Activated CD8-positive, alpha-beta memory T cell treated with anti-CD3 and anti-CD28 coated beads for 1 hour (primary cell): ENCODE data around the gene NFIC.

Experiments
- DNase-seq, 2 donors: peaks; one replicate each; pipeline ENCODE4 v3.0.0-alpha.2; 2020; ENCODE audit warnings: low read depth in 1 of 2; ENCODE audit errors: extremely low read depth in 1 of 2

NFIC gene

GRCh38 chr19:3464587-3465235 is 98.3 kb downstream of the NFIC start:
- no peak for DNase-seq

DNA sequence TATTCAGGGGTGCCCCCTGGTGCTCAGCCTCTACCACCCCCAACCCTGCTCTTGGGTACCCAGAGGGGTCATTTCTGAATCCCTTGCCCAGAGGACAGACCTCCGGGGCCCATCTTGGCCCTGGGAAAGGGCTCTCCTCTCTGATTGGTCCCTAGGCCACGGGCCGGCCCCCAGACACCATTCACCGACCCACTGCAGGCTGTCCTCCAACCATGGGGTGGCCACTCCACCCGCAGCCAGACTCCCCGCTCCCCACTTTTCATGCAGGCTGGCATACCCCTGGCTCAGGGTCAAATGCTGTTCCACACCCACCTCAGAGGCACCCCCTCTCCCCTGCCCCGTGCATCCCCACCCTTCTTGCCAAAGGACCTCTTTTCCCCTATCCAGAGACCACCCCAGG is 99.2 kb downstream of the NFIC start:
- no peak for DNase-seq

DNA sequence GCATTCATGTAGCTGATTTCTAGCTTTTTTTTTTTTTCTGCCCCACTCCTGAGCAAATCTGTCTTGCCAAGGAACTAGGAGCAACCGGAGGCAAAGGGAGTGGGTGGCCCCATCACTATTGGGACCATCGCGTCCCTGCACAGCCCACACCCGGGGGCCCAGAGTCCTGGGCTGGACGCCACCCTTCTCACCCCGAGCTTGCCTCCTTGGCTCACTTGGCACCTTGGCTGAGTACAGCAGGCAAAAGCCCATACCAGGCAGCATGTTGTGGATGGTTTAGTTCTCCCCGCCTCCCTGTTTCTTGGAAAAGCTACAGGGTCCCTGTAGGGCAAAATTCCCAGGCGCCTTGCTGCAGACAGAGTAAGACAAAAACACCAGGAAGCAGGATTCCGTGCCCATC is 100.3 kb downstream of the NFIC start:
- no peak for DNase-seq

DNA sequence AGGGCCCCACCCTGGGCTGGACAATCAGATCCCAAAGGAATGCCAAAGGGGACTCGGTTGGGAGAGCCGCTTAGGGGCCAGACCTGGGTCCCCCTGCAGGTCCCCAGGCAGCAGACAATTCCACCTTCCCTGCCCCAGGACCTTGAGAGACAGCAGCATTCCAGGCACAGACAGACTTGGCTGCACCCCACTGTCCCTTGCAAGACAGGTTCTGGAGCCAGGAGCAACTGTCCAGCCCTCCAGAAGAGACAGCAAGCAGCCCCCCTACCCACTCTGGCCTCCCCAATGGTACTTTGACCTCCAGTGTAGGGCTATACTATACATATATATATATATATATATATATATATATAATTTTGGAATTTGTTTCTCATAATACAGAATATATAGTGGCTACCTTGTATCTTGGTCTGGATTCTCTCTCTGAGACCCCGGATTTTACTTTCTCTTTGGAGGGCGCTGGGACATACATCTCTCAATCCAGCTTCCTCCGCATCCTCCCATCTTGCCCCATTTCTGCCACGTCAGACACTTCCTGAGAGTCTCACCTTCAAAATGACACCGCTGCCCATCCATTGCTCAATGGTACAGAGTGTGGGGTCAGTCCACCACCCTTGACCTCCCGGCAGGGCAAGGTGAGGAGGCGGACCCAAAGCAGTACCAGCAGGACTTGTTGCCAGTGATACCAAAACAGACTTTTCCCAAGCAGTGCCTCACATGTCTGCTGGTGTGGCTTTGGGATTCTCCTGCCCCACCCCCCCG is 101.2 kb downstream of the NFIC start:
- DNase-seq: no peak

GRCh38 chr19:3468211-3468610 is 101.8 kb downstream of the NFIC start:
- no peak for DNase-seq

GRCh38 chr19:3469638-3470499 is 103.5 kb downstream of the NFIC start:
- DNase-seq: no peak

- no peak for DNase-seq
Measured at GRCh38 chr19:3470500-3471128, 104.2 kb downstream of the NFIC start.

GRCh38 chr19:3471954-3472655 is 105.7 kb downstream of the NFIC start:
- peak in 1 of 2 donors; percentile 30 for DNase-seq

DNA sequence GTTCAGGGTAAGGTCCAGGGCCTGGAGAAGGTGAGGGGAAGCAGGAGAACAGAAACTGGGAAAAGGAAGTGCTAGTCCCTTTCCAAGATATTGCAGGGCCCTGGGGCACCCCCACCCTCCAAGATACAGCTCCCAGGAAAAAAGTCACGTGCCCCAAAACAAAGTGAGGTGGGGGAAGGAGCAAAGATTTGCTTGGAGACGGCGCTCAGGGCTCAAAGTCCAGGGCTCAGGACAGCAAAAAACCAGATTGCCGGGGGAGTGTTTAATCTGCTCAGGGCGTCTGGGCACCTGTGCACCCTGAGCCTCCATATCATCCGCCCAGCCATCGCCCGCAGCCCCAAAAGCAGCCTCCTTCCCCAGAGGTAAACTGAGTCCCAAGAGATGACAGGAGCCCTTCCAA is 107.6 kb downstream of the NFIC start:
- DNase-seq: no peak

DNA sequence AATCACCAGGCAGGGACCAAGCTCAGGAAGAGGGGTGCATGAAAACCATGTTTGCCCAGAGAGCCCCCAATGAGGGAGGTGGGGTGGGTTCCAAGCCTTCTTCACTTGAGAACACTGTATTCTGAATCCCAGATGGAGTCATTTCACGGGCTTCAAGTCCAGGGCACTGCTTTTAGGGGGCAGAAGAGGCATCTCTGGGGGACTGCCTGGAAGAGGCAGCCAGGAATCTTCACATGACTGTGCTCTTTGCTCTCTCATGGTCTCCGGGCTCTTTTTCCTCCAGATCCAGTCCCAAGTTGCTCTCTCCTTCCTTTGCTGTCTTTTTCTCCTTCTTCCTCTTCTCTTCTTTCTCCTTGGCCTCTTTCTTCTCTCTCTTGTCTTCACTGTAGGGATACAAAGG is 108.2 kb downstream of the NFIC start:
- no peak for DNase-seq

DNA sequence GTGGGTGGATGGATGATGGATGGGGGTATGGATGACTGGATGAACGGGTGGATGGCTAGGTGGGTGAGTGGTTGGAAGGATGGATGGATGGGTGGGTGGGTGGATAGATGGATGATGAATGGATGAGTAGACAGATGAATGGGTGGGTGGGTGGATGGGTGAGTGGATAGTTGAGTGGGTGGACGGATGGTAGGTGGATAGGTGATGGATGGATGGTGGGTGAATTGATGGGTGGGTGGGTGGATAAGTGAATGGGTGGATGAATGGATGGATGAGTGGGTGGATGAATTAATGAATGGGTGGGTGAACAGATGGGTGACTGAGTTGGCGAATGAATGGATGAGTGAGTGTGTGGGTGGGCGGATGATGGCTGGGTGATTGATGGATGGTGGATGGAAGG is 109.1 kb downstream of the NFIC start:
- DNase-seq: no peak

DNA sequence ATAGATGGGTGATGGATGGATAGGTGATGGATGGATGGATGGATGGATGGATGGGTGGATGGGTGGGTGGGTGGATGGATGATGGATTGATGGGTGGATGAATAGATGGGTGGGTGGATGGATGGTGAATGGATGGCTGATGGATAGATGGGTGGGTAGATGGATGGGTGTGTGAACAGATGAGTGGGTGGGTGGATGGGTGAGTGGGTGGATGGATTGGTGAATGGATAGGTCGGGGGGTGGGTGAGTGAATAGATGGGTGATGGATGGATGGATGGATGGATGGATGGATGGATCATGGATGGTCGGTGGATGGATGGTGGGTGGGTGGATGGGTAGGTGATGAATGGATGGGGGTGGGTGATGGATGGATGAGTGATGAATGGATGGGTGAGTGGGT is 110.4 kb downstream of the NFIC start:
- no peak for DNase-seq

DNA sequence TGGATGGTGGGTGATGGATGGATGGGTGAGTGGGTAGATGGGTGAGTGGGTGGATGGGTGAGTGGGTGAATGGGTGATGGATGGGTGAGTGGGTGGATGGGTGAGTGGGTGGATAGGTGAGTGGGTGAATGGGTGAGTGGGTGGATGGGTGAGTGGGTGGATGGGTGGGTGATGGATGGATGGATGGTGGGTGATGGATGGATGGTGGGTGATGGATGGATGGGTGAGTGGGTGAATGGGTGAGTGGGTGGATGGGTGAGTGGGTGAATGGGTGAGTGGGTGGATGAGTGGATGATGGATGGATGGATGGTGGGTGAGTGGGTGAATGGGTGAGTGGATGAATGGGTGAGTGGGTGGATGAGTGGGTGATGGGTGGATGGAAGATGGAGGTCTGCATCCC is 111.1 kb downstream of the NFIC start:
- no peak for DNase-seq

GRCh38 chr19:3477951-3478350 is 111.6 kb downstream of the NFIC start:
- DNase-seq: no peak

DNA sequence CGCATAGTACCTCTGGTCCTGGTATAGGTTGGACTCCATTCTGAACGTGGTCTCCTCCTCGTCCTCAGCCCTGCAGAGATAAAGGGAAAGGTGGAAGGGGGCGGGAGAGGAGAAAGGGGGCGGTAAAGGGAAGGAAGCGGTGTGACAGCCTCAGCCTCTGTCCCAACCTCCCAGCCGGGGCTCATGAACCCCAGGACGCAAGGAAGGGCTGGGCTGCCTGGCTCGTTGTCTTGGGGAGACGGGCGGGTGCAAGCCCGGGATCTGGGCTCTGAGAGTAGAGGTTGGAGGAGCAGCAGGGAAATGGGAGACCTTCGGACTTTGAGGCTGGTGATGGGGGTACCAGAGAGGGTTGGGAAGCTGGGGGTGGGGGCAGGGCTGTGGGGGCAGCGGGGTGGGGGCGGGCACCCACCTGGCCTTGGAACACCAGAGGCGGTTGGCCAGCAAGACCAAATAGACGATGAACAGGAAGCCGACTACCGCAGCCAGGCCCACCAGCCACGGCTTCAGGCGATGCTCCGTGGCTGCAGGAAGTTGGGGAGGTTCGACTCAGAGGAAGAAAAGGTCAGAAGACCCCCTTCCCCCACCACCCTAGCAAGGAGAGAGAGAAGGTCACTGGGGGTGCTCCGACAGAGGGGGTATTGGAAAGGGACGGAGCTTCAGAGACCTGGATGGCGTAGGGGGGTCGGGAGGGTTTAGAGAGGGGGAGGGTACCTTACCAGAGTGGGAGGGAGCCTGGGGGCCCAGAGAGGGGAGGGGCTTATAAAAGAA is 112.2 kb downstream of the NFIC start:
- DNase-seq: no peak

GRCh38 chr19:3479177-3479833 is 112.9 kb downstream of the NFIC start:
- no peak for DNase-seq

DNA sequence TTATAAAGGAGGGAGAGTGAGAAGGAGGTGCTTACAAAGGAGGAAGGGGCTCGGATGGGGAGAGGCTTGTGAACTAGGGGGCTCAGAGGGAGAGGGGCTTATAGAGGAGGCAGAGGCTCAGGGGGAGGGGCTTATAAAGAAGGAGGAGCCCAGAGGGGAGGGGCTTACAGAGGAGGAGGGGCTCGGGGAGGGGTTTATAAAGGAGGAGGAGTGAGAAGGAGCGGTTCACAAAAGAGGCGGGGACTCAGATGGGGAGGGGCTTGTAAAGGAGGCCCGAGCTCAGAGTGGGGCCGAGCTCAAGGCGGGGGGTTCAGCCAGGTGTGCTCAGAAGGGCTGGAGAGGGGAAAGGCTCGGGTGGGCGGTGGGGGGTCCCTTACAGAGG is 113.4 kb downstream of the NFIC start:
- DNase-seq: no peak

DNA sequence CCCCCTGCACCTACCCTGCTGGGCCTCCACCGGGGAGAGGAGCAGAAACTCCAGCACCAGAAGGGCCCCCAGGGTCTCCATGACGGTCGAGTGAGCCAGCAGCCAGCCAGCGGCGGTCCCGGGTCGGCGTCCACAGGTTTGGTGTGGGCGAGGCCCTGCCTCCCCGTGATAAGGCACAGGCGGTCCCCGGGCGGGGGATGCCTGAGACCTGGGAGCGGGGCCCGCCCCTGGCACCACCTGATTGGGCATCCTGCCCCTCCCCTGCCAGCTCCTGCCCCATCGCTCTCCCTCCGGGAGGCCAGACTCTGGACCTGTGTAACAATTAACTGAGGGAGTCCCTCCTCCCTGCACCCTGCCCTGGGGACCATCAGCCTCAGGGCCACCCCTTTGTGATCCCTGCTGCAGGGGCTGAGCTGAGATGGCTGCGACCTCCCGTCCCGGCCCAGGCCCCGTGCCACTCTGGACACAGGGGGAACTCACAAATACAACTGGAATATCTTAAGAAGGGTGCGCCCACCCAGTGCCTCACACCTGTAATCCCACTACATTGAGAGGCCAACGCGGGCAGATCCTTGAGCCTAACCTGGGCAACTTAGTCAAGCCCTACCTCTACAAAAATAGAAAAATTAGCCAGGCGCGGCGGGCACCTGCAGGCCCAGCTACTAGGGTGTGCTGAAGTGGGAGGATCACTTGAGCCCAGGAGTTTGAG is 114.2 kb downstream of the NFIC start, which contains the start of gene SMIM24:
Gene SMIM24 (minus strand): TSS at position 143 of the 709 bp plus-strand sequence. CDS start 62 bp downstream, at position 81.
- DNase-seq: no peak
